HL-60 (cell line): ENCODE measurements around the gene CNFN.
A peak's percentile ranks its signal among the peaks of the same experiment; 100 is the strongest.

Experiments
- DNase-seq, 2 experiments: peaks; one replicate each; pipeline ENCODE4 v3.0.0-alpha.2; 2010 to 2020; ENCODE audit warnings: low read depth in 1 of 2, low spot score in 1 of 2
- H3K27ac ChIP-seq: fragments of 250-450 bp; sonication (Bioruptor Pico); replicated peaks from 2 replicates; pipeline ENCODE4 v1.5.1; 2020; ENCODE audit warnings: mild to moderate bottlenecking, moderate library complexity
- H3K27me3 ChIP-seq: fragments of 250-450 bp; sonication (Bioruptor Pico); 2 replicates; pipeline ENCODE4 v1.5.1; 2021; ENCODE audit warnings: mild to moderate bottlenecking, moderate library complexity; ENCODE audit not compliant: insufficient read depth, poor library complexity, severe bottlenecking
- H3K4me3 ChIP-seq: replicated peaks from 2 replicates; pipeline ENCODE4 v1.5.1; 2011; ENCODE audit warnings: mild to moderate bottlenecking, control low read depth, low read length; ENCODE audit not compliant: insufficient read depth
- GABPA ChIP-seq: IDR thresholded peaks from 2 replicates; pipeline ENCODE4 v1.6.1; 2012; ENCODE audit warnings: low read depth
- POLR2AphosphoS5 ChIP-seq: IDR thresholded peaks from 2 replicates; pipeline ENCODE4 v1.6.1; 2012; ENCODE audit warnings: low read depth
- SPI1 ChIP-seq: IDR thresholded peaks from 2 replicates; pipeline ENCODE4 v1.6.1; 2012; ENCODE audit warnings: low read depth, mild to moderate bottlenecking, borderline replicate concordance
- TF ChIP-seq, protein P1 (sequence below): IDR thresholded peaks from 2 replicates; pipeline ENCODE4 v1.6.1; 2012; ENCODE audit warnings: low read depth; ENCODE audit not compliant: insufficient replicate concordance
- TF ChIP-seq, protein P2 (sequence below): IDR thresholded peaks from one replicate; pipeline ENCODE4 v1.5.1; 2011; ENCODE audit warnings: low read length, control low read depth, inconsistent platforms; ENCODE audit not compliant: insufficient read depth

Gene CNFN

DNA sequence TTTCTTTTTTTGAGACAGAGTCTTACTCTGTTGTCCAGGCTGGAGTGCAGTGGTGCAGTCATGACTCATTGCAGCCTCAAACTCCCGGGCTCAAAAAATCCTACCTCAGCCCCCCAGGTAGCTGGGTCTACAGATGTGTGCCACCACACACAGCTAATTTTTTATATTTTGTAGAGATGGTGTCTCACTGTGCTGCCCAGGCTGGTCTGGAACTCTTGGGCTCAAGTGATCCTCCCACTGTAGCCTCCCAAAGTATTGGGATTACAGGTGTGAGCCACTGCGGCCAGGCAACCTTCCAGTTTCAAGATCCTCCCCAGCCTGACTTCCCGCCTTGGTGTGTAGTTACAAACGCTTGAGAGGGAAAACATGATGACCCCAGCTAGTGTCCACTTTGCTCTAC is 22.2 kb downstream of the CNFN start:
- no peak for TF ChIP-seq SPI1
- TF ChIP-seq, protein P1, sequence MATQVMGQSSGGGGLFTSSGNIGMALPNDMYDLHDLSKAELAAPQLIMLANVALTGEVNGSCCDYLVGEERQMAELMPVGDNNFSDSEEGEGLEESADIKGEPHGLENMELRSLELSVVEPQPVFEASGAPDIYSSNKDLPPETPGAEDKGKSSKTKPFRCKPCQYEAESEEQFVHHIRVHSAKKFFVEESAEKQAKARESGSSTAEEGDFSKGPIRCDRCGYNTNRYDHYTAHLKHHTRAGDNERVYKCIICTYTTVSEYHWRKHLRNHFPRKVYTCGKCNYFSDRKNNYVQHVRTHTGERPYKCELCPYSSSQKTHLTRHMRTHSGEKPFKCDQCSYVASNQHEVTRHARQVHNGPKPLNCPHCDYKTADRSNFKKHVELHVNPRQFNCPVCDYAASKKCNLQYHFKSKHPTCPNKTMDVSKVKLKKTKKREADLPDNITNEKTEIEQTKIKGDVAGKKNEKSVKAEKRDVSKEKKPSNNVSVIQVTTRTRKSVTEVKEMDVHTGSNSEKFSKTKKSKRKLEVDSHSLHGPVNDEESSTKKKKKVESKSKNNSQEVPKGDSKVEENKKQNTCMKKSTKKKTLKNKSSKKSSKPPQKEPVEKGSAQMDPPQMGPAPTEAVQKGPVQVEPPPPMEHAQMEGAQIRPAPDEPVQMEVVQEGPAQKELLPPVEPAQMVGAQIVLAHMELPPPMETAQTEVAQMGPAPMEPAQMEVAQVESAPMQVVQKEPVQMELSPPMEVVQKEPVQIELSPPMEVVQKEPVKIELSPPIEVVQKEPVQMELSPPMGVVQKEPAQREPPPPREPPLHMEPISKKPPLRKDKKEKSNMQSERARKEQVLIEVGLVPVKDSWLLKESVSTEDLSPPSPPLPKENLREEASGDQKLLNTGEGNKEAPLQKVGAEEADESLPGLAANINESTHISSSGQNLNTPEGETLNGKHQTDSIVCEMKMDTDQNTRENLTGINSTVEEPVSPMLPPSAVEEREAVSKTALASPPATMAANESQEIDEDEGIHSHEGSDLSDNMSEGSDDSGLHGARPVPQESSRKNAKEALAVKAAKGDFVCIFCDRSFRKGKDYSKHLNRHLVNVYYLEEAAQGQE, result no peak
- TF ChIP-seq, protein P2, sequence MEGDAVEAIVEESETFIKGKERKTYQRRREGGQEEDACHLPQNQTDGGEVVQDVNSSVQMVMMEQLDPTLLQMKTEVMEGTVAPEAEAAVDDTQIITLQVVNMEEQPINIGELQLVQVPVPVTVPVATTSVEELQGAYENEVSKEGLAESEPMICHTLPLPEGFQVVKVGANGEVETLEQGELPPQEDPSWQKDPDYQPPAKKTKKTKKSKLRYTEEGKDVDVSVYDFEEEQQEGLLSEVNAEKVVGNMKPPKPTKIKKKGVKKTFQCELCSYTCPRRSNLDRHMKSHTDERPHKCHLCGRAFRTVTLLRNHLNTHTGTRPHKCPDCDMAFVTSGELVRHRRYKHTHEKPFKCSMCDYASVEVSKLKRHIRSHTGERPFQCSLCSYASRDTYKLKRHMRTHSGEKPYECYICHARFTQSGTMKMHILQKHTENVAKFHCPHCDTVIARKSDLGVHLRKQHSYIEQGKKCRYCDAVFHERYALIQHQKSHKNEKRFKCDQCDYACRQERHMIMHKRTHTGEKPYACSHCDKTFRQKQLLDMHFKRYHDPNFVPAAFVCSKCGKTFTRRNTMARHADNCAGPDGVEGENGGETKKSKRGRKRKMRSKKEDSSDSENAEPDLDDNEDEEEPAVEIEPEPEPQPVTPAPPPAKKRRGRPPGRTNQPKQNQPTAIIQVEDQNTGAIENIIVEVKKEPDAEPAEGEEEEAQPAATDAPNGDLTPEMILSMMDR, result no peak
- TF ChIP-seq GABPA, result no peak
- TF ChIP-seq POLR2AphosphoS5, result no peak
- no peak overlapping the region for H3K4me3 ChIP-seq
- DNase-seq, result no peak

DNA sequence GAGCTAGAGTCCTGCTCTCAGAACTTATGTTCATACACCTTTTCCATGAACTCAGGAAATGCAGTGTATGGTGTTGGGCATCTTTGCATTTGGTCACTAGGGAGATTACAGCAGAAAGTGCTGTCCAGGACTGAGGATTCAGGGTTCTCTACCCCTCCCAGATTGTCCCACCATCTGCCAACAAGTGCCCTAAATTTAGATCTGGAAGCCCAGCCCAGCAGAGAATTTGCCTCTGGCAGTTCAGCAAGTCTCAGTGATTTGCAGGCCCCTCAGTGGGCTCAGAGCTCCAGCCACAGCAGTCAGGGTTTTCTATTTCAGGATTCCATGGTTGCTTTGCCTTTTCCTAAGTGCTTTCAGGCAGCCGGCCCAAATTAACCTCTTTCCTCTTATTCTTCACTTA is 23.4 kb downstream of the CNFN start:
- TF ChIP-seq, protein P2, result no peak
- TF ChIP-seq, protein P1, result no peak
- TF ChIP-seq GABPA (no peak), POLR2AphosphoS5 (no peak), SPI1 (no peak)
- DNase-seq, result no peak
- H3K4me3 ChIP-seq, result no peak overlapping the region
- no peak overlapping the region for H3K27ac ChIP-seq
- no peaks in the 10 kb centered on the region for H3K27me3 ChIP-seq

More for the DNA sequence above, 22.2 kb downstream of the CNFN start:
- H3K27me3 ChIP-seq, result no peaks in the 10 kb centered on the region
- no peak overlapping the region for H3K27ac ChIP-seq

DNA sequence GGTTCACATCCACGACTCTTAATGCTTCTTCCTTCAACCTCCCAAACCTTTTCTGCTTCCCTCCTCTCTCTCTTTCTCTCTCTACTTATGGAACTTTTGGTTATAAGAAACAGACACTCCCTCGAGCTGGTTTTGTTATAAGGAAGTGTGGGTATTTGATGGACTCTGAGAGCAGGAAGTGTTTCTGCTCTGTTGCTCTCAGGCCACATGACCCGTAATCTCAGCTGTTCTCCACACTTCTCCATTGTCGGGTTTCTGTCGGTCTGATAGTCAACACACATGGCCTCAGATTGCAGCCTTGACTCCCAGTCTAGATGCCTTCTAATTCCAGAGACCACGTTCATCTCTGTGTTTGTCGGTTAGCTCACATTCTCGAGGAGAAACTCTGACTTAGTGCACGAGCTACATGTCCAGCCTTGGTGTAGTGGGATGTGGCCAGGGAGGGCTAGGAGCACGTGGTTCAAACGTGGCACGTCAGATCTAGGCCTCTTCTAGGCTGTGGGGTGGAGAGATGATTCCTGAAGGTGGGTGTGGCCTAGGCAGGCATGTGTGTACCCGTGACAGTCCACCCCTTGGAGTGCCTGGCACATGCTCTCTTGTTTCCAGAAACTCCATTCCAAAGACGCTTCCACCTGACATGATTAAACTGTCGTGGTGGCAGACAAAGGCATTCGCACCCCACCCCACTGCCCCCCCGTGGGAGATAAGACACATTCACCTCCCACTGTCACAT is 26.3 kb downstream of the CNFN start:
- no peak overlapping the region for H3K4me3 ChIP-seq
- peak; percentile 25 to 52 for DNase-seq
- TF ChIP-seq GABPA, result no peak
- TF ChIP-seq SPI1, result peak; percentile 57; the same call in 1 of the 2 replicates
- H3K27me3 ChIP-seq, result no peaks in the 10 kb centered on the region
- H3K27ac ChIP-seq, result no peak overlapping the region

DNA sequence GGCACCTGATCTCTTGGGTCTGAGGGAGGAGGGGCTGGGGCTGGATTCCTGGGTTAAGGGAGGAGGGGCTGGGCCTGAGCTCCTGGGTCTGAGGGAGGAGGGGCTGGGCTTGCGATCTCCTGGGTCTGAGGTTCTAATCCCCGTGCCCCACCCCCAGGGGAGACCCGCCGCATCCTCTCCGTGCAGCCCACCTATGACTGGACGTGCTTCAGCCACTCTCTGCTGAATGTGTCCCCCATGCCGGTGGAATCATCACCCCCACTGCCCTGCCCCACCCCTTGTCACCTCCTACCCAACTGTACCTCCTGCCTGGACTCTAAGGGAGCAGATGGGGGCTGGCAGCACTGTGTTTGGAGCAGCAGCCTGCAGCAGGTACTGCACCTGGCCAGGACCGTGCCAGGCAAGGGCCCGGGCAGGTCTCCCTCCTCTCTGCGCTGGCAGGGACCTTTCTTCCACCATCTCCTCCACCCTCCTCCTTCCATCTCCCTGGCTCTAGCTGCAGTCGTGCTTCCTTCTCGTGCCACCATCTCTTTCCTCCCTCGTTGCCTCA is 27.1 kb downstream of the CNFN start:
- TF ChIP-seq, protein P2, result no peak
- TF ChIP-seq SPI1 (no peak), POLR2AphosphoS5 (no peak), GABPA (no peak)
- TF ChIP-seq, protein P1, result no peak
- H3K27ac ChIP-seq, result no peak overlapping the region

More for the DNA sequence above, 27.1 kb downstream of the CNFN start:
- H3K4me3 ChIP-seq, result no peak overlapping the region
- H3K27me3 ChIP-seq, result no peaks in the 10 kb centered on the region
- no peak for DNase-seq
